Naive thymus-derived CD4-positive, alpha-beta T cell (primary cell): ENCODE measurements around the gene PRIM2. TPM values are rescaled to one million over a fixed set of nuclear protein-coding genes. Genes with fewer than 3 reads are reported as not detected.
"Not testable (repeated sequence)": the region's sequence is repeated elsewhere in the genome, so short reads cannot be mapped to it uniquely, and the experiment has no call there.

Experiments
- ATAC-seq: fragments of 150-1000 bp; cut with Tn5 transposase; 2 replicates; pipeline ENCODE4 v1.10.0; 2021; ENCODE audit warnings: mild to moderate bottlenecking, moderate library complexity
- CTCF ChIA-PET: fragments of 350-600 bp; sonication (Branson Sonifier 250); formaldehyde crosslinking; loops from one replicate; lab custom pipeline; 2021; ENCODE audit warnings: antibody characterized with exemption; lab: Charles Lee
- POLR2A ChIA-PET: fragments of 350-600 bp; sonication (Branson Sonifier 250); formaldehyde crosslinking; loops from one replicate; lab custom pipeline; 2021; ENCODE audit warnings: antibody characterized with exemption, inconsistent platforms; lab: Charles Lee
- DNase-seq, 9 donors: peaks; one replicate each; pipeline versions ENCODE4 v3.0.0 to v3.0.0-alpha.2; 2020 to 2022; ENCODE audit warnings: mixed read lengths in 1 of 9
- H3K27ac ChIP-seq: one replicate; pipeline ENCODE4 v1.7.0; 2013; ENCODE audit warnings: mild to moderate bottlenecking, low read depth, low read length, moderate library complexity
- H3K27me3 ChIP-seq, 2 donors: one replicate each; pipeline ENCODE4 v1.7.0; 2013; ENCODE audit warnings: low read length in 2 of 2, mild to moderate bottlenecking in 2 of 2, moderate library complexity in 2 of 2; ENCODE audit not compliant: control insufficient read depth in 2 of 2, insufficient read depth in 2 of 2
- H3K36me3 ChIP-seq, 3 experiments: 1 replicate in 2 of 3; 2 replicates in 1 of 3; pipeline ENCODE4 v1.7.0; 2013; ENCODE audit warnings: low read length in 3 of 3, mild to moderate bottlenecking in 3 of 3, moderate library complexity in 1 of 3; ENCODE audit not compliant: insufficient read depth in 3 of 3, control insufficient read depth in 2 of 3
- H3K4me1 ChIP-seq, 2 donors: one replicate each; pipeline ENCODE4 v1.7.0; 2013; ENCODE audit warnings: low read length in 2 of 2, mild to moderate bottlenecking in 2 of 2, moderate library complexity in 1 of 2; ENCODE audit not compliant: control insufficient read depth in 2 of 2, insufficient read depth in 2 of 2
- H3K4me3 ChIP-seq: 2 replicates; pipeline ENCODE4 v1.7.0; 2013; ENCODE audit warnings: mild to moderate bottlenecking, low read length
- H3K9me3 ChIP-seq, 3 experiments: 1 replicate in 2 of 3; 2 replicates in 1 of 3; pipeline ENCODE4 v1.7.0; 2013; ENCODE audit warnings: low read length in 3 of 3; ENCODE audit not compliant: control insufficient read depth in 2 of 3
- H3K27ac Mint-ChIP-seq, 9 donors: one replicate each; pipeline ENCODE4 v1.8.0; 2020 to 2022; ENCODE audit warnings: mixed read lengths in 9 of 9, mild to moderate bottlenecking in 8 of 9, moderate library complexity in 5 of 9, inconsistent platforms in 2 of 9
- H3K27me3 Mint-ChIP-seq, 5 donors: one replicate each; pipeline ENCODE4 v1.8.0; 2021 to 2022; ENCODE audit warnings: mixed read lengths in 5 of 5, mild to moderate bottlenecking in 1 of 5
- H3K36me3 Mint-ChIP-seq, 5 donors: one replicate each; pipeline ENCODE4 v1.8.0; 2020 to 2022; ENCODE audit warnings: mixed read lengths in 5 of 5, mild to moderate bottlenecking in 3 of 5, inconsistent platforms in 1 of 5
- H3K4me1 Mint-ChIP-seq, 7 donors: one replicate each; pipeline ENCODE4 v1.8.0; 2020 to 2022; ENCODE audit warnings: mixed read lengths in 7 of 7, mild to moderate bottlenecking in 3 of 7, inconsistent platforms in 1 of 7
- H3K4me3 Mint-ChIP-seq, 10 donors: one replicate each; pipeline ENCODE4 v1.8.0; 2020 to 2022; ENCODE audit warnings: mild to moderate bottlenecking in 10 of 10, mixed read lengths in 10 of 10, moderate library complexity in 6 of 10, inconsistent platforms in 2 of 10
- H3K9me3 Mint-ChIP-seq, 11 donors: one replicate each; pipeline ENCODE4 v1.8.0; 2020 to 2022; ENCODE audit warnings: mixed read lengths in 11 of 11, mild to moderate bottlenecking in 4 of 11, inconsistent platforms in 1 of 11, moderate library complexity in 1 of 11
- intact Hi-C, 2 donors: fragments of 100-400 bp; cut with micrococcal nuclease; formaldehyde crosslinking; loops; one replicate each; pipeline ENCODE4 v1.15.1; 2023
- polyA plus RNA-seq, 2 donors: library from polyadenylated mRNA; unstranded; fragments of 300-500 nt; fragmentation: Illumina TruSeq; gene quantifications; one replicate each; pipeline ENCODE4 v1.2.3, GENCODE V29; 2021
- total RNA-seq, 6 experiments: library from RNA in 5 of 6; stranded (reverse) in 5 of 6; gene quantifications; 1 replicate in 5 of 6; 2 replicates in 1 of 6; pipeline ENCODE4 v1.2.3 and lab custom pipeline; 2021 to 2026

PRIM2 gene
- total and polyA plus RNA-seq, 7 experiments from 2014 or later: 7.2 to 33.2 (median 11.9) TPM

GRCh38 chr6:57368965-57369731 is 51.7 kb downstream of the PRIM2 start:
- H3K9me3 Mint-ChIP-seq, H3K4me1 ChIP-seq, H3K27me3 Mint-ChIP-seq, H3K4me3 ChIP-seq, ATAC-seq, H3K9me3 ChIP-seq, DNase-seq, H3K27me3 ChIP-seq, POLR2A ChIA-PET, H3K4me3 Mint-ChIP-seq, intact Hi-C loops, H3K36me3 ChIP-seq, CTCF ChIA-PET, H3K27ac ChIP-seq: not testable (repeated sequence)
- peaks cover 0 to 16% (median 9%) of the 10 kb centered on the region in 7 donors for H3K4me1 Mint-ChIP-seq
- H3K36me3 Mint-ChIP-seq: peaks cover 0 to 20% (median 7%) of the 10 kb centered on the region in 5 donors
- peak overlapping the region in 5 of 9 donors; percentile 9 to 77 (median 18) for H3K27ac Mint-ChIP-seq

GRCh38 chr6:57371779-57372178 is 54.3 kb downstream of the PRIM2 start:
- H3K4me3 Mint-ChIP-seq, intact Hi-C loops, POLR2A ChIA-PET, H3K9me3 ChIP-seq, H3K27ac ChIP-seq, H3K27me3 Mint-ChIP-seq, H3K9me3 Mint-ChIP-seq, H3K4me1 ChIP-seq, H3K27me3 ChIP-seq, CTCF ChIA-PET, DNase-seq, H3K4me3 ChIP-seq, ATAC-seq, H3K36me3 ChIP-seq: not testable (repeated sequence)
- Mint-ChIP-seq H3K27ac (peak overlapping the region in 1 of 9 donors; percentile 54), H3K4me1 (peaks cover 0 to 16% (median 9%) of the 10 kb centered on the region in 7 donors), H3K36me3 (peaks cover 0 to 19% (median 11%) of the 10 kb centered on the region in 5 donors)

- H3K36me3 ChIP-seq, CTCF ChIA-PET, H3K4me3 ChIP-seq, H3K4me1 ChIP-seq, POLR2A ChIA-PET, H3K27ac ChIP-seq, DNase-seq, H3K27me3 Mint-ChIP-seq, ATAC-seq, H3K9me3 Mint-ChIP-seq, H3K4me3 Mint-ChIP-seq, H3K27me3 ChIP-seq, H3K9me3 ChIP-seq, H3K27ac Mint-ChIP-seq, H3K4me1 Mint-ChIP-seq, intact Hi-C loops: not testable (repeated sequence)
- H3K36me3 Mint-ChIP-seq: peaks cover 0 to 22% (median 19%) of the 10 kb centered on the region in 5 donors
Measured at GRCh38 chr6:57374764-57375163, 57.3 kb downstream of the PRIM2 start.

- H3K4me1 ChIP-seq, CTCF ChIA-PET, H3K27ac Mint-ChIP-seq, H3K27me3 Mint-ChIP-seq, H3K36me3 ChIP-seq, intact Hi-C loops, ATAC-seq, POLR2A ChIA-PET, H3K9me3 Mint-ChIP-seq, DNase-seq, H3K9me3 ChIP-seq, H3K4me1 Mint-ChIP-seq, H3K4me3 Mint-ChIP-seq, H3K27ac ChIP-seq, H3K27me3 ChIP-seq, H3K4me3 ChIP-seq: not testable (repeated sequence)
- peaks cover 5 to 32% (median 25%) of the 10 kb centered on the region in 5 donors for H3K36me3 Mint-ChIP-seq
Measured at GRCh38 chr6:57376083-57376482, 58.7 kb downstream of the PRIM2 start.

GRCh38 chr6:57389038-57389592 is 71.7 kb downstream of the PRIM2 start:
- POLR2A ChIA-PET, H3K36me3 ChIP-seq, H3K9me3 ChIP-seq, DNase-seq, H3K27ac Mint-ChIP-seq, CTCF ChIA-PET, ATAC-seq, H3K4me3 ChIP-seq, H3K4me1 Mint-ChIP-seq, H3K27me3 Mint-ChIP-seq, intact Hi-C loops, H3K27ac ChIP-seq, H3K4me1 ChIP-seq, H3K27me3 ChIP-seq, H3K4me3 Mint-ChIP-seq: not testable (repeated sequence)
- peaks cover 10 to 52% (median 42%) of the 10 kb centered on the region in 5 donors for H3K36me3 Mint-ChIP-seq
- H3K9me3 Mint-ChIP-seq: peaks cover 0 to 21% (median 6%) of the 10 kb centered on the region in 11 donors

GRCh38 chr6:57390818-57391217 is 73.4 kb downstream of the PRIM2 start:
- peaks cover 19 to 61% (median 56%) of the 10 kb centered on the region in 5 donors for H3K36me3 Mint-ChIP-seq
- DNase-seq, intact Hi-C loops, H3K9me3 ChIP-seq, H3K36me3 ChIP-seq, H3K27me3 Mint-ChIP-seq, POLR2A ChIA-PET, H3K4me3 ChIP-seq, H3K27ac Mint-ChIP-seq, H3K4me1 ChIP-seq, ATAC-seq, H3K27ac ChIP-seq, H3K4me3 Mint-ChIP-seq, H3K27me3 ChIP-seq, CTCF ChIA-PET: not testable (repeated sequence)
- peaks cover 9 to 25% (median 14%) of the 10 kb centered on the region in 7 donors for H3K4me1 Mint-ChIP-seq
- H3K9me3 Mint-ChIP-seq: peaks cover 7 to 38% (median 15%) of the 10 kb centered on the region in 11 donors
